ENCODE data around the gene NLN.
"Not testable (repeated sequence)": the region's sequence is repeated elsewhere in the genome, so short reads cannot be mapped to it uniquely, and the experiment has no call there.

Gene NLN

GRCh38 chr5:65769539-65769938, 47.5 kb downstream of the NLN start:
- H3K14ac ChIP-seq (ENCODE audit: low read length): no peak overlapping the region
- no peaks in the 10 kb centered on the region for H3K79me1 ChIP-seq (ENCODE audit: low read length)
- no peak overlapping the region for H2BK12ac ChIP-seq (ENCODE audit: low read length)

GRCh38 chr5:65771266-65771665, 49.3 kb downstream of the NLN start:
- H3K18ac ChIP-seq (ENCODE audit: low read length): no peak overlapping the region
- no peak overlapping the region for H4K91ac ChIP-seq (ENCODE audit: low read depth, low read length)
- H3K27ac ChIP-seq (ENCODE audit: low read depth, low read length): no peak overlapping the region
- H2AK5ac ChIP-seq (ENCODE audit: low read length): no peak overlapping the region
- no peak overlapping the region for H2BK12ac ChIP-seq (ENCODE audit: low read length)
- no peak overlapping the region for H2BK5ac ChIP-seq (ENCODE audit: low read depth, low read length, poor library complexity)
- no peak overlapping the region for H3K4me2 ChIP-seq (ENCODE audit: low read length)
- H3K9me3 ChIP-seq (ENCODE audit: insufficient read depth, low read depth, low read length): peaks cover 4% of the 10 kb centered on the region
- no peak overlapping the region for H4K8ac ChIP-seq (ENCODE audit: low read depth, low read length)
- peaks cover 1 to 5% of the 10 kb centered on the region in 2 experiments for H3K36me3 ChIP-seq (ENCODE audit: control insufficient read depth in 1 of 2, insufficient read depth in 2 of 2, low read length in 2 of 2)
- WGBS (ENCODE audit: extremely low coverage, insufficient coverage, insufficient read length): no CpG with 5 or more reads among the region's 2 CpGs
- no peak for DNase-seq
- H3K79me1 ChIP-seq (ENCODE audit: low read length): no peaks in the 10 kb centered on the region
- H3K27me3 ChIP-seq (ENCODE audit: insufficient read depth, low read length): no peaks in the 10 kb centered on the region
- H3K4me1 ChIP-seq (ENCODE audit: control insufficient read depth in 1 of 2, insufficient read depth in 2 of 2, low read length in 2 of 2): peaks cover 0 to 3% of the 10 kb centered on the region in 2 experiments
- H2AFZ ChIP-seq (ENCODE audit: insufficient read depth, low read length, poor library complexity): no peak overlapping the region
- no peak overlapping the region for H3K23ac ChIP-seq (ENCODE audit: low read length)
- no peak overlapping the region for H3K14ac ChIP-seq (ENCODE audit: low read length)
- H3K79me2 ChIP-seq (ENCODE audit: control insufficient read depth, insufficient read depth, low read length, poor library complexity): no peaks in the 10 kb centered on the region
- H2BK120ac ChIP-seq (ENCODE audit: insufficient read depth, low read length, poor library complexity): no peak overlapping the region
- no peak overlapping the region for H3K4me3 ChIP-seq (ENCODE audit: low read depth, low read length)
- no peak overlapping the region for H4K12ac ChIP-seq (ENCODE audit: low read depth, low read length)
- H3K9ac ChIP-seq (ENCODE audit: low read length): no peak overlapping the region
- H3K4ac ChIP-seq (ENCODE audit: low read depth, low read length): no peak overlapping the region

More at GRCh38 chr5:65769539-65769938, 47.5 kb downstream of the NLN start:
- H3K18ac ChIP-seq (ENCODE audit: low read length): no peak overlapping the region
- no peak overlapping the region for H2BK5ac ChIP-seq (ENCODE audit: low read depth, low read length, poor library complexity)
- H3K4ac ChIP-seq (ENCODE audit: low read depth, low read length): no peak overlapping the region
- no peaks in the 10 kb centered on the region for H3K4me1 ChIP-seq (ENCODE audit: control insufficient read depth in 1 of 2, insufficient read depth in 2 of 2, low read length in 2 of 2)
- H3K4me3 ChIP-seq (ENCODE audit: low read depth, low read length): no peak overlapping the region
- H2BK120ac ChIP-seq (ENCODE audit: insufficient read depth, low read length, poor library complexity): no peak overlapping the region
- no peak overlapping the region for H3K9ac ChIP-seq (ENCODE audit: low read length)
- no peaks in the 10 kb centered on the region for H3K27me3 ChIP-seq (ENCODE audit: insufficient read depth, low read length)
- no peak overlapping the region for H2AK5ac ChIP-seq (ENCODE audit: low read length)
- H4K91ac ChIP-seq (ENCODE audit: low read depth, low read length): no peak overlapping the region
- no peak overlapping the region for H4K12ac ChIP-seq (ENCODE audit: low read depth, low read length)
- no peak overlapping the region for H3K27ac ChIP-seq (ENCODE audit: low read depth, low read length)
- H3K9me3 ChIP-seq (ENCODE audit: insufficient read depth, low read depth, low read length): peaks cover 1% of the 10 kb centered on the region
- H3K4me2 ChIP-seq (ENCODE audit: low read length): no peak overlapping the region
- H3K79me2 ChIP-seq (ENCODE audit: control insufficient read depth, insufficient read depth, low read length, poor library complexity): no peaks in the 10 kb centered on the region
- no peak for DNase-seq
- peaks cover 0 to 3% of the 10 kb centered on the region in 2 experiments for H3K36me3 ChIP-seq (ENCODE audit: control insufficient read depth in 1 of 2, insufficient read depth in 2 of 2, low read length in 2 of 2)
- no peak overlapping the region for H4K8ac ChIP-seq (ENCODE audit: low read depth, low read length)
- no CpG with 5 or more reads among the region's 1 CpG for WGBS (ENCODE audit: extremely low coverage, insufficient coverage, insufficient read length)
- H3K23ac ChIP-seq (ENCODE audit: low read length): no peak overlapping the region
- no peak overlapping the region for H2AFZ ChIP-seq (ENCODE audit: insufficient read depth, low read length, poor library complexity)

DNA sequence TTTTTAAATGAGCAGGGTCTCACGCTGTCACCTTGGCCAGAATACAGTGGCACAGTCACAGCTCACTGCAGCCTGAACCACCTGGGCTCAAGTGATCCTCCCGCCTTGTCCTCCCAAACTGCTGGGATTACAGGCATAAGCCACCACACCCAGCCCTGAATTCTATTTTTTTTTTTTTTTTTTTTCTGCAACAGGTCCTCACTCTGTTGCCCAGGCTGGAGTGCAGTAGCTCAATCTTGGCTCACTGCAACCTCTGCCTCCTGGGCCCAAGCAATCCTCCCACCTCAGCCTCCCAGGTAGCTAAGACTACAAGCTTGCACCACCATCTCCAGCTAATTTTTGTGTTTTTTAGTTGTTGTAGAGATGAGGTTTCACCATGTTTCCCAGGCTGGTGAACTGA, 51.0 kb downstream of the NLN start:
- not testable (repeated sequence) for H2AK5ac ChIP-seq (ENCODE audit: low read length); H4K91ac ChIP-seq (ENCODE audit: low read depth, low read length); H3K4ac ChIP-seq (ENCODE audit: low read depth, low read length); H4K12ac ChIP-seq (ENCODE audit: low read depth, low read length); H2BK120ac ChIP-seq (ENCODE audit: insufficient read depth, low read length, poor library complexity); H3K4me3 ChIP-seq (ENCODE audit: low read depth, low read length); H2AFZ ChIP-seq (ENCODE audit: insufficient read depth, low read length, poor library complexity); H3K27ac ChIP-seq (ENCODE audit: low read depth, low read length); H2BK5ac ChIP-seq (ENCODE audit: low read depth, low read length, poor library complexity); H3K23ac ChIP-seq (ENCODE audit: low read length); H3K14ac ChIP-seq (ENCODE audit: low read length); H3K79me2 ChIP-seq (ENCODE audit: control insufficient read depth, insufficient read depth, low read length, poor library complexity); H3K36me3 ChIP-seq (ENCODE audit: control insufficient read depth in 1 of 2, insufficient read depth in 2 of 2, low read length in 2 of 2); H3K79me1 ChIP-seq (ENCODE audit: low read length); H3K18ac ChIP-seq (ENCODE audit: low read length); H4K8ac ChIP-seq (ENCODE audit: low read depth, low read length); H3K9ac ChIP-seq (ENCODE audit: low read length); H3K4me1 ChIP-seq (ENCODE audit: control insufficient read depth in 1 of 2, insufficient read depth in 2 of 2, low read length in 2 of 2); H3K4me2 ChIP-seq (ENCODE audit: low read length); H2BK12ac ChIP-seq (ENCODE audit: low read length); H3K9me3 ChIP-seq (ENCODE audit: insufficient read depth, low read depth, low read length); DNase-seq; H3K27me3 ChIP-seq (ENCODE audit: insufficient read depth, low read length)
- no CpG with 5 or more reads among the region's 2 CpGs for WGBS (ENCODE audit: extremely low coverage, insufficient coverage, insufficient read length)

GRCh38 chr5:65774346-65774745, 52.3 kb downstream of the NLN start:
- Histone ChIP-seq H2AK5ac (ENCODE audit: low read length) (no peak overlapping the region), H4K12ac (ENCODE audit: low read depth, low read length) (no peak overlapping the region), H3K27me3 (ENCODE audit: insufficient read depth, low read length) (no peaks in the 10 kb centered on the region), H3K27ac (ENCODE audit: low read depth, low read length) (no peak overlapping the region), H2AFZ (ENCODE audit: insufficient read depth, low read length, poor library complexity) (no peak overlapping the region), H3K79me1 (ENCODE audit: low read length) (no peaks in the 10 kb centered on the region), H3K9ac (ENCODE audit: low read length) (no peak overlapping the region), H2BK5ac (ENCODE audit: low read depth, low read length, poor library complexity) (no peak overlapping the region), H3K4ac (ENCODE audit: low read depth, low read length) (no peak overlapping the region), H3K36me3 (ENCODE audit: control insufficient read depth in 1 of 2, insufficient read depth in 2 of 2, low read length in 2 of 2) (peaks cover 0 to 5% of the 10 kb centered on the region in 2 experiments), H3K9me3 (ENCODE audit: insufficient read depth, low read depth, low read length) (peaks cover 2% of the 10 kb centered on the region), H3K23ac (ENCODE audit: low read length) (no peak overlapping the region), H4K8ac (ENCODE audit: low read depth, low read length) (no peak overlapping the region), H2BK12ac (ENCODE audit: low read length) (no peak overlapping the region), H4K91ac (ENCODE audit: low read depth, low read length) (no peak overlapping the region), H2BK120ac (ENCODE audit: insufficient read depth, low read length, poor library complexity) (no peak overlapping the region), H3K4me2 (ENCODE audit: low read length) (no peak overlapping the region), H3K79me2 (ENCODE audit: control insufficient read depth, insufficient read depth, low read length, poor library complexity) (no peaks in the 10 kb centered on the region), H3K14ac (ENCODE audit: low read length) (no peak overlapping the region), H3K18ac (ENCODE audit: low read length) (no peak overlapping the region), H3K4me1 (ENCODE audit: control insufficient read depth in 1 of 2, insufficient read depth in 2 of 2, low read length in 2 of 2) (peaks cover 0 to 3% of the 10 kb centered on the region in 2 experiments), H3K4me3 (ENCODE audit: low read depth, low read length) (no peak overlapping the region)
- peak; percentile 12 to 69 for DNase-seq
